Activated naive CD8-positive, alpha-beta T cell (primary cell): ENCODE results near the gene F13A1.

Source experiments
- H3K27ac Mint-ChIP-seq: one replicate; pipeline ENCODE4 v1.8.0; 2021; ENCODE audit warnings: mixed read lengths
- H3K27me3 Mint-ChIP-seq: one replicate; pipeline ENCODE4 v1.8.0; 2021; ENCODE audit warnings: mixed read lengths
- H3K36me3 Mint-ChIP-seq: one replicate; pipeline ENCODE4 v1.8.0; 2021; ENCODE audit warnings: mixed read lengths
- H3K4me1 Mint-ChIP-seq: one replicate; pipeline ENCODE4 v1.8.0; 2021; ENCODE audit warnings: low read depth, mixed read lengths
- H3K4me3 Mint-ChIP-seq: one replicate; pipeline ENCODE4 v1.8.0; 2021; ENCODE audit warnings: mild to moderate bottlenecking, mixed read lengths
- H3K9me3 Mint-ChIP-seq: one replicate; pipeline ENCODE4 v1.8.0; 2021; ENCODE audit warnings: low read depth, mixed read lengths

F13A1 gene

DNA sequence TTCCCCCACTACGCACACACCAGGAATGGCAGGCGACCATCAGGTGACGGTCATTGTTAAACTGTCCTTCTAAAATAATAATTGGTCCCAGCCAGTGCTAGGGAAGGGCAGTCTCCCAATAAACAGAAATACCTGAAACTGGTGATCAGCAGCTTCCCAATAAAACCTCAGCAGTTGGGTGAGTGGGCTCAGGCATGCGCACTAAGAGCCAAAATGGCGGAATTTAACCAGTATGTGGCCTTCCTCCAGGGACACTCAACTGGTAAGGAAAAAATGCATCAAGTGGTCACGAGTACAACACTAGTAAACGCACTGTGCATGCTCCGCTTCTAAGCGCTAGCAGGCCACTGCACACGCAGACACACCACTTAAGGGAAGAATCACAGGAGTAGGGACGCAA, 34.8 kb downstream of the F13A1 start:
- Mint-ChIP-seq H3K4me1 (no peaks in the 10 kb centered on the region), H3K27me3 (no peaks in the 10 kb centered on the region), H3K27ac (no peak overlapping the region), H3K9me3 (no peaks in the 10 kb centered on the region), H3K4me3 (no peak overlapping the region), H3K36me3 (no peaks in the 10 kb centered on the region)

DNA sequence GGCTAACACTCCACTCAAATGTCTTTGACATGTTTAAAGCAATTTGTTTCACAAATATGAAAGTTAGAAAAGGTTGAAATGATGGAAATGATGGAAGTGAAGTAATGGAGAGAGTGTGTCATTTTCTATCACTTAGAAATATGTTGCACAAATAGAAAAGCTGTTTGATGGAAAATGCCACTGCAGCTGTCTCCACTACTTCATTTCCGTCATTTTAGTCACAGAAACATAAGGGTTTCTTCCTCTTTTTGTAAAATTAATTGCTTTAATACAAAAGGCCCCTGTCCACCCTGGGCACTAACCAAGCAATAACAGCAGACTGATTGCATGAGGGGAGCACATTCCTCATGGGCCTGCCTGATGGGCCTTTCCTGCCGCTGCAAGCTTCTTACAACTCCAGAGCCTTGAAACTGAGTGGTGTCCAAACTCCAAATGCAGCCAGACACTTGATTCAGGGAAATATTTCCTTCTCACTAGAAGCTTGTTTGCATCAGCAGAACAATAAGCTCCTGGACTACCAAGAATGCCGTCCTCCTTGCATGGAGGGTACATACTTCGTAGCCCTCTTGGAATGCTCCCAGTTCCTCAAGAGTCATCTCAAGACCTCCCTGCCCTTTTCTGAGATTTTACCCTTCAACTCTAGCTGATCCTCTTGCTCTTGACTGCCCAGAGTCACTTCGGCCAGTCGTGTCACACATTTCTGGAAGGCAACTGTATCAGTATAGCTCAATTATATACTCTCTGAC, 36.1 kb downstream of the F13A1 start:
- Mint-ChIP-seq H3K9me3 (no peaks in the 10 kb centered on the region), H3K4me1 (no peaks in the 10 kb centered on the region), H3K36me3 (no peaks in the 10 kb centered on the region), H3K4me3 (no peak overlapping the region), H3K27ac (no peak overlapping the region), H3K27me3 (no peaks in the 10 kb centered on the region)

DNA sequence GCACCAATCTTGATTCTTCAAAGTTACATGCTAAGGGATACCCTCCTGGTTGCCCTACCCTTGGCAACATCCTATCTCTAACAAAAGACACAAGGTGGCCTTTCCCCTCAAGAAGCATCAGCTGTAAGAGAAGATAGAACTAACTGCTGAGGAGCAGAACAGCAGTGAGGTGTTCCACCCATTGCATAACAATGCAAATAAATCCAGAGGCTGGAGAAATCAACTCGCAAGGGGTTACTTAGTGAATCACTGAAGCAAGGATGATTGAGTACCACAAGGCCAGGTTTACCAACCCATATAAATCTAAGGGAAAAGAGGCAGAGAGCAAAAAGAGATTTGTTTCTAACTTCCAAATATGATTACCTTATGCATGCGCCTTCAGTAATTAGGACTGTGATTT, 36.7 kb downstream of the F13A1 start:
- H3K4me3 Mint-ChIP-seq: no peak overlapping the region

DNA sequence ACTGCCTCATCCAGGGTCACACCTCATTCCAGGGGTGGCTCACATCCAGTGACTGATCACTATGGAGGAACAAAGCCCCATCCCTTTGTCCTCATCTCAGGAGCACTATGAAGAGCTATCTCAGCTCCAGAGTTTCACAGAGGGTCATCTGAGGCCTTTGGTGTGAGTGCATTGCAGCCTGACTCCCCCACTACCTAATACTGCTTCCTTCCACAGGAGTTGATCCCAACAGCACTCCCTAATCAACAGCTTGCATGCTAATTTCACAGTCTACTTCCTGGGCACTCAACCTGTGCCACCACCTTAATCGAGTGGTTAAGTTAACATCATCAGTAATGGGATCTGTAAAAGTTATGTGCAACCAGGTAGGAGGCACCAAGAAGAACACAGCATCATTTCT, 37.7 kb downstream of the F13A1 start:
- H3K4me3 Mint-ChIP-seq: no peak overlapping the region
- H3K27me3 Mint-ChIP-seq: peaks cover 2% of the 10 kb centered on the region
- no peaks in the 10 kb centered on the region for H3K4me1 Mint-ChIP-seq
- no peak overlapping the region for H3K27ac Mint-ChIP-seq
- no peaks in the 10 kb centered on the region for H3K9me3 Mint-ChIP-seq
- H3K36me3 Mint-ChIP-seq: no peaks in the 10 kb centered on the region

More for the DNA sequence above, 36.7 kb downstream of the F13A1 start:
- Mint-ChIP-seq H3K36me3 (no peaks in the 10 kb centered on the region), H3K9me3 (no peaks in the 10 kb centered on the region), H3K27ac (no peak overlapping the region), H3K27me3 (no peaks in the 10 kb centered on the region), H3K4me1 (no peaks in the 10 kb centered on the region)

DNA sequence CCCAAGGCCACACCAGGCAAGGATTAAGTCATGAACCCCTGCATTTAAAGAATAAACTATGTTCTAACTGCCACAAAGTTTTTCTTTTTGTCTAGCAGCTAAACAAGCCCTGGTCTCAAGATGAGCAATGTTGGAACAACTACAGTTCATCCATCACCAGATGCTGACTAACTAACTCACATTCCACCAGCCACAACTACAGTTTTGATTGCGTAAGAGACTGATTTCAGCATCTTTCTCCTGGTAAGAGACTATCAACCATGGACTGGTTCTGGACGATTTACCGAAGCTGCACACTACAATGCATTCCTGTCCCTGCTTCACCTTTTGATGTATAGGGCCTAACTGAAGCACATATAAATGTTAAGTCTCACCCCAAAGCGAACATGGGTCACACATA, 43.0 kb downstream of the F13A1 start:
- H3K4me1 Mint-ChIP-seq: no peaks in the 10 kb centered on the region
- peaks cover 6% of the 10 kb centered on the region for H3K27me3 Mint-ChIP-seq
- H3K36me3 Mint-ChIP-seq: no peaks in the 10 kb centered on the region
- no peak overlapping the region for H3K27ac Mint-ChIP-seq
- no peak overlapping the region for H3K4me3 Mint-ChIP-seq
- no peaks in the 10 kb centered on the region for H3K9me3 Mint-ChIP-seq

DNA sequence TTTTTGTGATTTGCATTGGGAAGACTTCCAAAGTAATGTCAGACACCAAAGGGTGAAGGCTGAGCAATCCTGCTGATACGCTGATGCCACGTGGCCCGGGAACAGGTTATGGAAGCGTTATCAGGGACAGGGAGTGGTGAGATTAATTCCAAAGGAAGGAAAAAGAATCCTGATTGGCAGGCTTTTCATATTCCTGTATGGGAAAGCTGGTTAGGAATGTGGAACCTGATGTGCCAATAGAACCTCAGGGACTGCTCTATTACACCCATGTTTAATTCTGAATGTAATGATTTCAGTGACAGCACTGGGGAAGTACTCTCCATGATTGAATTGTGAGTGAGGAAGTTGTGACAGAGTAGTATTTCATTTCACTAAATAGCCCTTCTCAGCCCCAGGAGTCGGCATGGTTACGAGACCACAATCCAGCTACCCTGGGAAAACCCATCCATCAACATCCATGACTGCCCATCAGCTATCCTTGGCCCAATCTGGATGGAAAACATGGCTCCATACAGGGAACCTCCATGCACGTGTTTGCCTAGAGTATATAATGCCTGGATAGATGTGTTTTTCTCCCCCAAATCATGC, 49.4 kb downstream of the F13A1 start:
- Mint-ChIP-seq H3K27me3 (peaks cover 14% of the 10 kb centered on the region), H3K9me3 (peaks cover 5% of the 10 kb centered on the region), H3K4me1 (no peaks in the 10 kb centered on the region), H3K27ac (no peak overlapping the region), H3K4me3 (no peak overlapping the region), H3K36me3 (no peaks in the 10 kb centered on the region)

DNA sequence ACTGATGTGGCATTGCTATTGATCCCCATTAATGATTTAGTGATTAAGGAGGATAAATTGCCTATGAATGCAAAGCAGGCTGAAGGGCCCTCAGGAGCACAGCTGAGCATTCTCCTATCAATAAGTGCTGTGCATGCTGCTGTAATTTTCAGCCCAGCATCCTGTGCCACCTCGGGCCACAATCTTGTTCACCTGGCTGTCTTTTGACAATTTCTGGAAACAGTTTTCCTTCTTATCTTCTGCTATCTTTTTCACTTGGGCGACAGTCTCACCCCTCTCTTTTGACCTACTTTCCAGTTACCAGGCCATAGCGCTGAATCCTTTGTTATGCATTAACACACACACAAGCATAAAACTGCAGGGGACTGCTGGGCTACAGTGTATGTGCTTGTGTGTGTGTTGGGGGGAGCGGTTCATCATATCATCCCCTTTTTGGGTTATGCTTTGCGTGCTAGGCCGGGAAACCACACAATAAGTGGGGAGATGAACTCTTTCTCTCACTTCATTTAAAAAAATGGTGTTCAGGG, 60.2 kb downstream of the F13A1 start:
- no peak overlapping the region for H3K27ac Mint-ChIP-seq
- no peaks in the 10 kb centered on the region for H3K9me3 Mint-ChIP-seq
- peaks cover 2% of the 10 kb centered on the region for H3K27me3 Mint-ChIP-seq
- no peaks in the 10 kb centered on the region for H3K36me3 Mint-ChIP-seq
- H3K4me3 Mint-ChIP-seq: no peak overlapping the region
- no peaks in the 10 kb centered on the region for H3K4me1 Mint-ChIP-seq

DNA sequence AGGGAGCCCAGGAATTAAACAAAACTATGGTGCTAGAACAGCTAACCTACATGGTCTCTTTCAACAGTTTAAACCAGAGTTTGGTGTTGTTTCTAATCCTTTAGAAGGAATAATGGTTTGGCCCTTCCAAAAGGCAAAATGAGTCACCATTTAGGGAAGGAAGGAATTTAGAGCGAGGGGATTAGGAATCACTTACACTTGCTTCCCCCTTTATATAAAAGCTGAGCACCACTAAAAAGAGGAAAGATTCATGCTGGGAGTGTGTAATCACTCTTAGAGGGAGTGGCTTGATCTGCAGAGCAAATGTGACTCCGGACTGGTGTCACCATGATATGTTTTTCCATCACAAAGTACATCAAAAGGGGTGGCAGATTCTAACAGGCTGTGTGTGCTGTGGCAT, 63.6 kb downstream of the F13A1 start:
- Mint-ChIP-seq H3K9me3 (no peaks in the 10 kb centered on the region), H3K27ac (no peak overlapping the region), H3K27me3 (peaks cover 4% of the 10 kb centered on the region), H3K36me3 (no peaks in the 10 kb centered on the region), H3K4me1 (no peaks in the 10 kb centered on the region), H3K4me3 (no peak overlapping the region)

DNA sequence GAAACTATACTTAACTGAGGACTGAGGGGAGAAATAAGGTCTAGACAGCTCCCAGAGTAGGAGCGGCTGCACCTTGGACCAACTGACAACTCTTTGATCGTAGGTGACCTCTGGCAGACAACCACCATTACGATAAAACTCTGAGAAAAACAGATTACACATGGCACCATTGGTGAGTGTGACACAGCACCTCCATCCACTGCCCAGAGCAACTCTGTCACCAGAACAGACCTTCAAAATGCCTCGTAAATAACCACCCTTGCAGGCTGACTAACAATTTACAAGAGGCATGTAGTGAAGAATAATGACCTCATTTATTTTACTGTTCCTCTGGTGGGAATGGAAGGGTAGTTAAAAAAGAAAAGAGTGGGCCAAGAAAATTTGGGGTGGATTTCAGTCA, 64.2 kb downstream of the F13A1 start:
- H3K27ac Mint-ChIP-seq: no peak overlapping the region
- H3K36me3 Mint-ChIP-seq: no peaks in the 10 kb centered on the region
- peaks cover 5% of the 10 kb centered on the region for H3K27me3 Mint-ChIP-seq
- no peak overlapping the region for H3K4me3 Mint-ChIP-seq
- H3K4me1 Mint-ChIP-seq: no peaks in the 10 kb centered on the region
- no peaks in the 10 kb centered on the region for H3K9me3 Mint-ChIP-seq

DNA sequence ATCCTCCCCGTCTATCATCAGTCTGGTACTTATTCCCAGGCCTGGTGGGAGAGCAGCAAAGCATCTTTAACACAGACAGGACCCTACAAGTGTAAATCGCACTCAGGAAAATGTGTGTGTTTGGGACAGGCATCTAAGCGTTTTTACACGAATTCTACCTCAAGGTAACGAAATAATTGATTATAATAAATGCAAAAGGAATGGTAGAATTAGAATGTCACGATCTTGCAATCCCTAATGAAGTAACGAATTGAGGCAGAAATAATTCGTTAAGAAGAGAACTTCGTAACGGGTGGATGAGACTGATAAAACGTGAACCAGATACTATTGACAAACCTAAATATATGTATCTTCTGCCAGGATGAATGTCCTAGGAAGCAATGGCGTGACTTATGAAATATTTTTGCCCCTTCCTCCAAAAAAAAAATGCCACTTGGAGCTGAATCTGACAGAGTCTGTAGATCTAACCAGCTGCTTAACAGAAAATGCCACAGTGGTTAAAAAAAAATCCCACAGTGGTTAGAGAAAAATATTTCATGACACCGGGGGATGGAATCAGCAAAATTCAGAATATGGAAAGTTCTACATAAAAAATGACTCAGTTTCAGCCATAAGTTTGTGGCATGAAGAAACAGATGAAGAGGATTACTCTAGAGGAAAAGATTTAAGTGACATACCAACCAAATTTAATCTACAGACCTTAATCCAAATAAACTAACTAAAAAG, 68.7 kb downstream of the F13A1 start:
- Mint-ChIP-seq H3K4me1 (no peaks in the 10 kb centered on the region), H3K27me3 (peaks cover 21% of the 10 kb centered on the region), H3K9me3 (no peaks in the 10 kb centered on the region), H3K36me3 (no peaks in the 10 kb centered on the region), H3K27ac (no peak overlapping the region), H3K4me3 (no peak overlapping the region)

DNA sequence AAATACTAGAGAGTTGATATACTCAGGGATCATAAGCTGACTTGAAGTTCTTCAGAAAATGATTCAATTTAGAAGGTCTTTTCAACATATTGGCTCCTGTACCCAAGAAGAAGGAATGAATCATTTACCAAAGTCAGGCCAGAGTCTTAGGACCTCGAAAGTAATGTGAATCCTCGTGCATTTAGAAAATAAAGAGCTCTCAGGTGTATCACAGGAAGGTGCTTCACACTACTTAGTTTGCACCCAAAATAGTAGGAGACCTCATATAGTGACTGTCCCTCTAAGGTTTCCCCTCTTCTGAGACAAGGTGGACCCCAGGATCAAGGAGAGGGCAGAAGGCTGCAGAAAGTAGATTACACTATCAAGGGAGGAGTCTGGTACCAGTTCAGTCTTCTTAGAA, 71.8 kb downstream of the F13A1 start:
- H3K27me3 Mint-ChIP-seq: peaks cover 19% of the 10 kb centered on the region
- peaks cover 2% of the 10 kb centered on the region for H3K4me1 Mint-ChIP-seq
- H3K36me3 Mint-ChIP-seq: no peaks in the 10 kb centered on the region
- no peak overlapping the region for H3K4me3 Mint-ChIP-seq
- no peaks in the 10 kb centered on the region for H3K9me3 Mint-ChIP-seq
- no peak overlapping the region for H3K27ac Mint-ChIP-seq

DNA sequence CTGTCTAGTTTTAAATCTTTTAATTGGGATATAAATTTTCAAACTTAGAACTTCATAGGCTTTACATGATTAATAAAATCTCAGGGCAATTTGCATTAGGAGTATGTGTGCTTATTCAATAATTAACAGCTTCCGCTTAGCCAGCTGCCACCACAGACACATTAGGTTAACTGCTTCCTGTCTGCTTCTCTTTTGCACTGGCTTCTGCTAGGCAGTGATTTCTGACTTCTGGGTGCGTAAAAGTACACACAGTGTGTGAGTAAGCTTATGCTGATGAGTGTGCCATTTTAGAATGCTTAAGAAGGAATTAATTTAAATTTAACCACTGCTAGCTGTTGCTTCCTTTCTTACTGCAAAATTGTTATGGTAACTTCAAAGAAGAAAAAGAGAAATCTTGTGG, 73.9 kb downstream of the F13A1 start:
- Mint-ChIP-seq H3K4me1 (peaks cover 2% of the 10 kb centered on the region), H3K4me3 (no peak overlapping the region), H3K27ac (no peak overlapping the region), H3K36me3 (no peaks in the 10 kb centered on the region), H3K27me3 (peaks cover 21% of the 10 kb centered on the region), H3K9me3 (no peaks in the 10 kb centered on the region)

DNA sequence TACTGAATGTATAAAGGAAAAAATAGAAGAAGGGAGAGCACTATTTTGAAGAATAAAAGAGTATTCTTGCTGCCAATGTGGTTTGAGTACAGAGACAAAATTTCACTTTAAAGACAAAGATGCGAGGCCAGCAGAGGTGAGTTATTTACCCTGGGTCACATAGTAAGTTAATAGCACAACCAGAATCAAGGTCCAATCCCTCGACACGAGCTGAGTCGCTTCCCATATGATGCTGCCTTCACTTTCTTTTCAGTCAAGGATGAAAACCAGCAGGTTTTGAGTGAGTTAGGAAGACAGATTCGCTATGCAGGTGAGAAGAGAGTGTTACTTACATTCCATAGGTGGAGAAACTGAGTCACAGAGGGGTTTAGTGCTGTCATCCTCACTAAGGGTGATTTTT, 75.8 kb downstream of the F13A1 start:
- peaks cover 2% of the 10 kb centered on the region for H3K4me1 Mint-ChIP-seq
- no peak overlapping the region for H3K4me3 Mint-ChIP-seq
- H3K27me3 Mint-ChIP-seq: peaks cover 13% of the 10 kb centered on the region

DNA sequence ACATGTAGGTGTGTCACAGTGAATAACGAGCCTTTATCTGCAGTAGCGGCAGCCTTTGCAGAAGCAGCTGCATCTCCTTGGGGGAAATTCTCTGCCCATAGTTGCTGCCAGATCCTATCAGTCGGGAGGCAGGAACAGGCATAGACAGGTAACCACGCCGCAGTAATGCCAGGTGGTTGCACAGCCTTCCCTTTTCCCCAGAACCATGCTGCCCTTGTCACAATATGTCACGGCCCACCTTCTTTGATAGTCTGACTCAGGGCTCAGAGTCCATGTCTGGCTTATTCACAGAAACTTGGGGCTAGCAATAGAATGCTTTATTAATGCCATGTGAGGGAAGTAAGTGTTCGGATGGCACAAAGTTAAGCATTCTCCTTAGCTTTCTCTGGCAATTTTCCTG, 76.6 kb downstream of the F13A1 start:
- no peaks in the 10 kb centered on the region for H3K36me3 Mint-ChIP-seq

More for the DNA sequence above, 75.8 kb downstream of the F13A1 start:
- H3K36me3 Mint-ChIP-seq: no peaks in the 10 kb centered on the region
- no peaks in the 10 kb centered on the region for H3K9me3 Mint-ChIP-seq
- no peak overlapping the region for H3K27ac Mint-ChIP-seq

More for the DNA sequence above, 76.6 kb downstream of the F13A1 start:
- H3K27ac Mint-ChIP-seq: no peak overlapping the region
- H3K4me1 Mint-ChIP-seq: peaks cover 2% of the 10 kb centered on the region
- H3K27me3 Mint-ChIP-seq: peaks cover 10% of the 10 kb centered on the region
- no peaks in the 10 kb centered on the region for H3K9me3 Mint-ChIP-seq
- no peak overlapping the region for H3K4me3 Mint-ChIP-seq
